CD14-positive monocyte (primary cell): ENCODE data around the gene UHMK1. TPM values are rescaled to one million over a fixed set of nuclear protein-coding genes. Genes with fewer than 3 reads are reported as not detected.
"Not testable (repeated sequence)": the region's sequence is repeated elsewhere in the genome, so short reads cannot be mapped to it uniquely, and the experiment has no call there.

Experiments
- DNase-seq, 3 donors: peaks; one replicate each; pipeline ENCODE4 v3.0.0-alpha.2; 2011 to 2022
- H2AFZ ChIP-seq: 2 replicates; pipeline ENCODE4 v1.6.0; 2012; ENCODE audit warnings: mild to moderate bottlenecking, low read depth, low read length, inconsistent platforms; ENCODE audit not compliant: insufficient read depth, poor library complexity, severe bottlenecking
- H3K27ac ChIP-seq, 2 donors: 1 replicate in 1 of 2; 2 replicates in 1 of 2; pipeline ENCODE4 v1.5.1; 2012 to 2013; ENCODE audit warnings: low read length in 2 of 2, control low read depth in 1 of 2, inconsistent platforms in 1 of 2, low read depth in 1 of 2, mild to moderate bottlenecking in 1 of 2
- H3K27me3 ChIP-seq, 2 donors: one replicate each; pipeline versions ENCODE4 v1.6.0 to v1.6.1; 2011 to 2013; ENCODE audit warnings: low read length in 2 of 2; ENCODE audit not compliant: control insufficient read depth in 2 of 2, insufficient read depth in 2 of 2
- H3K36me3 ChIP-seq, 2 donors: replicated peaks in 1 of 2; 1 replicate in 1 of 2; 2 replicates in 1 of 2; pipeline versions ENCODE4 v1.5.1 to v1.6.1; 2012 to 2013; ENCODE audit warnings: low read length in 2 of 2, control low read depth in 1 of 2, inconsistent platforms in 1 of 2, mild to moderate bottlenecking in 1 of 2; ENCODE audit not compliant: insufficient read depth in 2 of 2, control insufficient read depth in 1 of 2
- H3K4me1 ChIP-seq, 2 donors: 1 replicate in 1 of 2; 2 replicates in 1 of 2; pipeline versions ENCODE4 v1.5.1 to v1.6.1; 2012 to 2013; ENCODE audit warnings: low read length in 2 of 2, control low read depth in 1 of 2, inconsistent platforms in 1 of 2, mild to moderate bottlenecking in 1 of 2, moderate library complexity in 1 of 2; ENCODE audit not compliant: insufficient read depth in 2 of 2, control insufficient read depth in 1 of 2
- H3K4me2 ChIP-seq: replicated peaks from 2 replicates; pipeline ENCODE3; 2012; ENCODE audit warnings: low read length, moderate library complexity, mild to moderate bottlenecking; ENCODE audit not compliant: poor library complexity, severe bottlenecking; ENCODE audit errors: extremely low read depth
- H3K4me3 ChIP-seq, 3 experiments: fragments of 200-600 bp in 1 of 3; sonication (generic) in 1 of 3; replicated peaks in 1 of 3; 1 replicate in 2 of 3; 2 replicates in 1 of 3; pipeline ENCODE4 v1.5.1; 2011 to 2013; ENCODE audit warnings: low read length in 3 of 3, mild to moderate bottlenecking in 3 of 3, control low read depth in 2 of 3, low read depth in 2 of 3, inconsistent platforms in 1 of 3, moderate library complexity in 1 of 3
- H3K79me2 ChIP-seq: 2 replicates; pipeline ENCODE4 v1.6.0; 2012; ENCODE audit warnings: mild to moderate bottlenecking, control low read depth, inconsistent platforms, low read length, moderate library complexity; ENCODE audit not compliant: insufficient read depth
- H3K9ac ChIP-seq: 2 replicates; pipeline ENCODE4 v1.6.0; 2017; ENCODE audit warnings: low read length, mild to moderate bottlenecking; ENCODE audit not compliant: insufficient read depth, poor library complexity, severe bottlenecking
- H3K9me3 ChIP-seq, 2 donors: replicated peaks in 1 of 2; 1 replicate in 1 of 2; 2 replicates in 1 of 2; pipeline versions ENCODE4 v1.5.1 to v1.6.1; 2012 to 2013; ENCODE audit warnings: low read length in 2 of 2, control low read depth in 1 of 2; ENCODE audit not compliant: control insufficient read depth in 1 of 2, insufficient read depth in 1 of 2
- H4K20me1 ChIP-seq: 2 replicates; pipeline ENCODE4 v1.6.0; 2012; ENCODE audit warnings: mild to moderate bottlenecking, low read length, control low read depth, moderate library complexity; ENCODE audit not compliant: insufficient read depth
- H3K27ac Mint-ChIP-seq, 7 donors: one replicate each; pipeline ENCODE4 v1.8.0; 2020; ENCODE audit warnings: mild to moderate bottlenecking in 7 of 7, mixed read lengths in 7 of 7, moderate library complexity in 6 of 7, inconsistent platforms in 2 of 7
- H3K27me3 Mint-ChIP-seq, 3 donors: one replicate each; pipeline ENCODE4 v1.8.0; 2021 to 2022; ENCODE audit warnings: low read depth in 3 of 3, mild to moderate bottlenecking in 3 of 3, mixed read lengths in 3 of 3, moderate library complexity in 3 of 3, inconsistent platforms in 1 of 3
- H3K36me3 Mint-ChIP-seq, 2 donors: one replicate each; pipeline ENCODE4 v1.8.0; 2020; ENCODE audit warnings: mixed read lengths in 2 of 2, inconsistent platforms in 1 of 2, mild to moderate bottlenecking in 1 of 2
- H3K4me1 Mint-ChIP-seq: one replicate; pipeline ENCODE4 v1.8.0; 2020; ENCODE audit warnings: mild to moderate bottlenecking, mixed read lengths
- H3K4me3 Mint-ChIP-seq, 2 donors: one replicate each; pipeline ENCODE4 v1.8.0; 2020; ENCODE audit warnings: mild to moderate bottlenecking in 2 of 2, mixed read lengths in 2 of 2, moderate library complexity in 1 of 2
- H3K9me3 Mint-ChIP-seq, 7 donors: one replicate each; pipeline ENCODE4 v1.8.0; 2020 to 2022; ENCODE audit warnings: mixed read lengths in 7 of 7, mild to moderate bottlenecking in 6 of 7, moderate library complexity in 6 of 7, inconsistent platforms in 2 of 7
- WGBS: methylation state at CpG from one replicate; pipeline ENCODE4 v1.1.5; 2013; ENCODE audit warnings: missing lambda C conversion rate; ENCODE audit not compliant: insufficient coverage; 5-methylcytosine and 5-hydroxymethylcytosine counted together
- intact Hi-C, 2 donors: fragments of 100-400 bp; cut with micrococcal nuclease; formaldehyde crosslinking; loops; one replicate each; pipeline versions ENCODE4 v1.15.0 to v1.15.1; 2023
- polyA minus RNA-seq: library from RNA; depleted of rRNA, polyadenylated mRNA; stranded (reverse); fragments of >200 nt; gene quantifications from 2 replicates; pipeline ENCODE4 v1.2.3, GENCODE V29; 2012
- polyA plus RNA-seq, 3 donors: library from polyadenylated mRNA; depleted of rRNA in 1 of 3; unstranded in 2 of 3; stranded (reverse) in 1 of 3; fragments of 300-500 nt in 2 of 3; fragments of >200 nt in 1 of 3; fragmentation: Illumina TruSeq in 2 of 3; gene quantifications; 1 replicate in 2 of 3; 2 replicates in 1 of 3; pipeline ENCODE4 v1.2.3, GENCODE V29; 2012 to 2021
- total RNA-seq, 12 experiments: library from RNA in 1 of 12; stranded (reverse) in 1 of 12; fragments of 120-200 nt in 1 of 12; gene quantifications; one replicate each; pipeline ENCODE4 v1.2.4 and lab custom pipeline; 2013 to 2026; ENCODE audit warnings: mixed read lengths in 6 of 12, inconsistent platforms in 1 of 12
- TF ChIP-seq, protein P1 (sequence below): fragments of 200-600 bp; IDR thresholded peaks from one replicate; pipeline ENCODE4 v1.8.0; 2022; ENCODE audit warnings: antibody characterized with exemption, mild to moderate bottlenecking

UHMK1 gene, protein sequence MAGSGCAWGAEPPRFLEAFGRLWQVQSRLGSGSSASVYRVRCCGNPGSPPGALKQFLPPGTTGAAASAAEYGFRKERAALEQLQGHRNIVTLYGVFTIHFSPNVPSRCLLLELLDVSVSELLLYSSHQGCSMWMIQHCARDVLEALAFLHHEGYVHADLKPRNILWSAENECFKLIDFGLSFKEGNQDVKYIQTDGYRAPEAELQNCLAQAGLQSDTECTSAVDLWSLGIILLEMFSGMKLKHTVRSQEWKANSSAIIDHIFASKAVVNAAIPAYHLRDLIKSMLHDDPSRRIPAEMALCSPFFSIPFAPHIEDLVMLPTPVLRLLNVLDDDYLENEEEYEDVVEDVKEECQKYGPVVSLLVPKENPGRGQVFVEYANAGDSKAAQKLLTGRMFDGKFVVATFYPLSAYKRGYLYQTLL
- 31.4 TPM for total RNA-seq (2013)
- polyA plus RNA-seq (10 to 100 TPM; 14.9 to 38.2 (median 27.7) TPM), polyA minus RNA-seq (14.8 and 16.0 TPM in 2 replicates), total RNA-seq (lab: John Stamatoyannopoulos, UW) (86.8 to 258 (median 170) reads per million in 11 experiments)

DNA sequence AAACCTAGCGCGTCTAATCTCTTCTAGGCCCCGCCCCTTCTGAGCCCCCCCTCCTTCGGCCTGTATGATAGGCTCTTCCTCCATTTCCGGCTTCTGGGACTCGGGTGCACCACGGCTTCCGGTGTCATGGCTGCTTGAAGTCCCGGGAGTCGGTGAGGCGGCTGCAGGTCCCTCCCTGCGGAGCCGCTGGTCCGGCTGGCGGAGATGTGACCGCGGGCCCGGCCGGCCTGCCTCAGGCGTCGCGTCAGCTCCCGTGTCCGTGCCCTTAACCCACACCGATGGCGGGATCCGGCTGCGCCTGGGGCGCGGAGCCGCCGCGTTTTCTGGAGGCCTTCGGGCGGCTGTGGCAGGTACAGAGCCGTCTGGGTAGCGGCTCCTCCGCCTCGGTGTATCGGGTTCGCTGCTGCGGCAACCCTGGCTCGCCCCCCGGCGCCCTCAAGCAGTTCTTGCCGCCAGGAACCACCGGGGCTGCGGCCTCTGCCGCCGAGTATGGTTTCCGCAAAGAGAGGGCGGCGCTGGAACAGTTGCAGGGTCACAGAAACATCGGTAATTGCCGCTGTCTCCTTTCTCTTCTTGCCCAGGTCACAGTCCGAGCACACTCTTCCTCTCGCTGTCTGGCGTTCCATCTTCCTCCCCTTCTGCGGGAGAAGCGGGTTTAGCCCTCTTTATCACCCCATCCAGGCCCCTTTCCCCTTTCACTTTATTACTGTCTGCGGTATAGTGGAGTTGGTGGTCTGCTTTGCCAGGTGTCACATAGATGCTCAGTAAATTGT lies at the start of gene UHMK1:
UHMK1 (plus strand) TSS at position 96 of the 773 bp plus-strand sequence; CDS start at position 279, 183 bp downstream.
- peaks cover 31% of the 10 kb centered on the region for H4K20me1 ChIP-seq
- TF ChIP-seq, protein P1, sequence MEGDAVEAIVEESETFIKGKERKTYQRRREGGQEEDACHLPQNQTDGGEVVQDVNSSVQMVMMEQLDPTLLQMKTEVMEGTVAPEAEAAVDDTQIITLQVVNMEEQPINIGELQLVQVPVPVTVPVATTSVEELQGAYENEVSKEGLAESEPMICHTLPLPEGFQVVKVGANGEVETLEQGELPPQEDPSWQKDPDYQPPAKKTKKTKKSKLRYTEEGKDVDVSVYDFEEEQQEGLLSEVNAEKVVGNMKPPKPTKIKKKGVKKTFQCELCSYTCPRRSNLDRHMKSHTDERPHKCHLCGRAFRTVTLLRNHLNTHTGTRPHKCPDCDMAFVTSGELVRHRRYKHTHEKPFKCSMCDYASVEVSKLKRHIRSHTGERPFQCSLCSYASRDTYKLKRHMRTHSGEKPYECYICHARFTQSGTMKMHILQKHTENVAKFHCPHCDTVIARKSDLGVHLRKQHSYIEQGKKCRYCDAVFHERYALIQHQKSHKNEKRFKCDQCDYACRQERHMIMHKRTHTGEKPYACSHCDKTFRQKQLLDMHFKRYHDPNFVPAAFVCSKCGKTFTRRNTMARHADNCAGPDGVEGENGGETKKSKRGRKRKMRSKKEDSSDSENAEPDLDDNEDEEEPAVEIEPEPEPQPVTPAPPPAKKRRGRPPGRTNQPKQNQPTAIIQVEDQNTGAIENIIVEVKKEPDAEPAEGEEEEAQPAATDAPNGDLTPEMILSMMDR = no peak
- peaks cover 16 to 21% of the 10 kb centered on the region in 2 donors for H3K4me1 ChIP-seq
- H3K4me3 ChIP-seq = peak within 1 kb of the TSS; percentile 83 to 94 (median 94)
- intact Hi-C loops = loop anchor here in 1 of 2 donors (5.0 kb wide), 1 partner anchor 64 kb away; the partner anchor contains the start of gene UAP1
- peak within 1 kb of the TSS; percentile 98 for H2AFZ ChIP-seq
- H3K9ac ChIP-seq = peak within 1 kb of the TSS; percentile 97
- H3K27ac ChIP-seq = peak within 1 kb of the TSS; percentile 84 to 94
- Mint-ChIP-seq H3K9me3 (peaks cover 0 to 2% (median 0%) of the 10 kb centered on the region in 7 donors), H3K27me3 (peaks cover 0 to 12% (median 6%) of the 10 kb centered on the region in 3 donors), H3K4me3 (peak within 1 kb of the TSS; percentile 97 to 98), H3K36me3 (peaks cover 20 to 21% of the 10 kb centered on the region in 2 donors), H3K27ac (peak within 1 kb of the TSS; percentile 89 to 96 (median 95)), H3K4me1 (peaks cover 22% of the 10 kb centered on the region)
- under 1% methylated on average over 53 of the region's 61 CpGs for WGBS
- H3K9me3 ChIP-seq = no peaks in the 10 kb centered on the region
- H3K27me3 ChIP-seq = no peaks in the 10 kb centered on the region
- H3K36me3 ChIP-seq = peaks cover 29 to 33% of the 10 kb centered on the region in 2 donors
- H3K4me2 ChIP-seq = peak within 1 kb of the TSS; percentile 95
- peaks cover 58% of the 10 kb centered on the region for H3K79me2 ChIP-seq
- peak; percentile 86 to 90 (median 88) for DNase-seq

DNA sequence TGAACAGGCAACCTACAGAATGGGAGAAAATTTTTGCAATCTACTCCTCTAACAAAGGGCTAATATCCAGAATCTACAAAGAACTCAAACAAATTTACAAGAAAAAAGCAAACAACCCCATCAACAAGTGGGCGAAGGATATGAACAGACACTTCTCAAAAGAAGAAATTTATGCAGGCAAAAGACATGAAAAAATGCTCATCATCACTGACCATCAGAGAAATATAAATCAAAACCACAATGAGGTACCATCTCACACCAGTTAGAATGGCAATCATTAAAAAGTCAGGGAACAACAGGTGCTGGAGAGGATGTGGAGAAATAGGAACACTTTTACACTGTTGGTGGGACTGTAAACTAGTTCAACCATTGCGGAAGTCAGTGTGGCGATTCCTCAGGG lies 43.3 kb upstream of the UHMK1 start:
- H4K20me1 ChIP-seq, H3K27ac Mint-ChIP-seq, H3K27ac ChIP-seq, H3K36me3 ChIP-seq, H3K4me3 Mint-ChIP-seq, H2AFZ ChIP-seq, H3K9ac ChIP-seq, H3K27me3 ChIP-seq, H3K4me1 ChIP-seq, H3K36me3 Mint-ChIP-seq, H3K4me3 ChIP-seq, intact Hi-C loops, H3K27me3 Mint-ChIP-seq, DNase-seq, H3K9me3 ChIP-seq, H3K4me1 Mint-ChIP-seq, H3K79me2 ChIP-seq, H3K9me3 Mint-ChIP-seq, H3K4me2 ChIP-seq: not testable (repeated sequence)
- no CpG with 5 or more reads among the region's 3 CpGs for WGBS
